GM19043 (cell line): Measurements from ENCODE around the gene CA9.

Experiments used
- ATAC-seq: cut with Tn5 transposase; IDR thresholded peaks from one replicate; pipeline ENCODE4 v1.9.1; 2021; ENCODE audit warnings: low read depth; ENCODE audit not compliant: unreplicated experiment

The CA9 gene

GRCh38 chr9:35650341-35651158 is 23.2 kb upstream of the CA9 start, which contains the start of gene SIT1:
Gene SIT1 (minus strand): TSS chr9:35650931. CDS start chr9:35650853, 78 bp downstream.
- no peak for ATAC-seq

DNA sequence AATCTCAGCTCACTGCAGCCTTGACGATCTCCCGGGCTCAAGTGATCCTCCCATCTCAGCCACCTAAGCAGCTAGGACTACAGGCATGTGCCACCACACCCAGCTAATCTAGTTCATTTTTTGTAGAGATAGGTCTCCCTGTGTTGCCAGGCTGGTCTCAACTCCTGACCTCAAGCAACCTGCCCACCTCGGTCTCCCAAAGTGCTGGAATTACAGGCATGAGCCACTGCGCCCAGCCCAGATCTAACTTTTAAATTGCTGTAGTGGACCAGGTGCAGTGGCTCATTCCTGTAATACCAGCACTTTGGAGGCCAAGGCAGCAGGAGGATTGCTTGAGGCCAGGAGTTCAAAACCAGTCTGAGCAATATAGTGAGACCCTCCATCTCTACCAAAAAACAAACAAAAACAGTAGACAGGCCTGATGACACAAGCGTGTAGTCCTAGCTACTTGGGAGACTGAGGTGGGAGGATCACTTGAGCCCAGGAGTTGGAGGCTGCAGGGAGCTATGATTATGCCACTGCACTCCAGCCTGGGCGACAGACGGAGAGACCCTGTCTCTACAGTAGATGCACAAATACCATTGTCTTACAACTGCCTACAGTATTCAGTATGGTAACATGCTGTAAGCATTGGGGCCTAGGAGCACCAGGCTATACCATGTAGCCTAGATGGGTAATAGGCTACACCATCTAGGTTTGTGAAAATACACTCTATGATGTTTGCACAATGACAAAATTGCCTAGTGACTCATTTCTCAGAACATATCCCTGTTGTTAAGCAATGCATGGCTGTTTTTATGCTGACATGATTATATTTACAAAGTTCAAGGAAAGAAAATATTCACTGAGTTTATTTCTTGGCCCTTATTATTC is 21.5 kb upstream of the CA9 start:
- no peak for ATAC-seq

DNA sequence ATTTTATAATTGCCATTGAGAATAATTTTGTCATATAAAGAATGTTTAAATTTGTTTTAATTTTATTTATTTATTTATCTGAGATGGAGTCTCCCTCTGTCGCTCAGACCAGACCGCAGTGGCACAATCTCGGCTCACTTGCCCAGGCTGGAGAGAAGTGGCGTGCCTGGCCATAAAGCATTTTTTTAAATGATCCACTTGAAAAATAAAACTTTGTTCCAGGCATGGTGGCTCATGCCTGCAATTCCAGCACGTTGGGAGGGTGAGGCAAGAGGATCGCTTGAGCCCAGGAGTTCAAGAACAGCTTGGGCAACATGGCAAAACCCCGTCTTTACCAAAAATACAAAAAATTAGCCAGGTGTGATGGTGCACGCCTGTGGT is 20.9 kb upstream of the CA9 start:
- ATAC-seq = no peak

GRCh38 chr9:35653611-35654010 is 20.1 kb upstream of the CA9 start:
- no peak for ATAC-seq

- no peak for ATAC-seq
Measured at GRCh38 chr9:35656348-35656747, 17.4 kb upstream of the CA9 start.

- no peak for ATAC-seq
Measured at GRCh38 chr9:35656831-35657545, 16.7 kb upstream of the CA9 start.

GRCh38 chr9:35657546-35658136 is 16.1 kb upstream of the CA9 start, which contains the start of gene RMRP:
Gene RMRP (minus strand): TSS chr9:35658019.
- ATAC-seq = peak; percentile 85

DNA sequence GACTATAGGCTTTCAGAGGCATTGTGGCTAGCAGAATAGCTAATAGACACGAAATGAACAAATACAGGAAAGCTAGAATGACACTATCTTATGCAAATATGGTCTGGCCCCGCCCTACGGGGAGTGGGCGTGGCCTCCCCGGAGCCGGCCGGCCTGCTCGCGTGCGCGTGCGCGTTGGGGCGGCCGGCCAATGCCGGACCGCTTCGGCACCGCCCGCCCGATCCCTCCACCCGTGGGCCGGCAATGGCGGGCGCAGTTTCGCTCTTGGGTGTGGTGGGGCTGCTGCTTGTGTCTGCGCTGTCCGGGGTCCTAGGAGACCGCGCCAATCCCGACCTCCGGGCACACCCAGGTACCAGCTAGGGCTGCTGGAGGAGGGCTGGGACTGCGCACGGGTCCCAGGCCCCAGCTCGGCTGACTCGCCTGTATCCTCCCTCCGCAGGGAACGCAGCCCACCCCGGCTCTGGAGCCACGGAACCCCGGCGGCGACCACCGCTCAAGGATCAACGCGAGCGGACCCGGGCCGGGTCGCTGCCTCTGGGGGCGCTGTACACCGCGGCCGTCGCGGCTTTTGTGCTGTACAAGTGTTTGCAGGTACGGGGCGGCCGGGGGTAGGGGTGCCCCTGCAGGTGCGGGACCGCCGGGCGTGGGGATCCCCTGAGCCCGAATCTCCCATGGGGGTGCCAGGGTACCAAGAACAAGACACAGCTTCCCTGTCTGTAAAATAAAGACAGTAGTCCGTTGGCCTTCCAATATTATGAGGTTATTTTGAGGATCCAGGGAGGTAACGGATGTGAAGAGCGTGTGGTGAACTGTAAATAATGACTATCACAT is 15.4 kb upstream of the CA9 start, which contains the start of gene CCDC107:
Gene CCDC107 (plus strand): TSS at position 156 of the 831 bp plus-strand sequence. CDS start 88 bp downstream, at position 244.
- peak; percentile 48 for ATAC-seq

DNA sequence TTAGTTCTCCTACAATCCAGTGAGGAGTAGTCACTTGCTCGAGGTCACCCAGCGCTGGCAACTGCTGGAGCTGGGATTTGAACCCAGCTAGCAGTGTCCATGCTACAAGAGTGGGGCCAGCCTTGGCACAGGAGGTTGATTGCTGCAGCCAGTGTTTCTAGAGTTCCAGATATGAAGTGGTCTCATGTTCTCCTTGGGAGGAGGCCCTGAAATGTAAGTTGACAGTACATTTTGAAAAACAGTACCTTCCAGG is 14.8 kb upstream of the CA9 start:
- no peak for ATAC-seq

- no peak for ATAC-seq
Measured at GRCh38 chr9:35659340-35659739, 14.4 kb upstream of the CA9 start.

DNA sequence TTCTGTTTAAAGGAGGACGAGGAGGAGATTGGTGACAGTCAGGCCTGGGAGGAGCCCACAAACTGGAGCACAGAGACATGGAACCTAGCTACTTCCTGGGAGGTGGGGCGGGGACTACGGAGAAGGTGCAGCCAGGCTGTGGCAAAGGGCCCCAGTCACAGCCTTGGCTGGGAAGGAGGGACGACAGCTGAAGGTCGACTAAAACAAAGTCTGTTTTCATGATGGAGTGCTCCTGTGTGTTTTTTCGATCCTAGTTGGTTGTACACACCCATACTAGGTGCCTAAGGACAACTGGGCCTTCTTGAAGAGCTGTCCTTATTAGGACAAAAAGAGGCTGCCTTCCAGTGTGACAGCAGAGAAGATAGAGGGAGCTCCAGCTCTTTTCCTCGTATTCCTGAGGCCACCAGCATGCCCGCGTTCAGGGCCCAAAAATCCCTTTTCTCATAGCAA is 12.7 kb upstream of the CA9 start:
- no peak for ATAC-seq

DNA sequence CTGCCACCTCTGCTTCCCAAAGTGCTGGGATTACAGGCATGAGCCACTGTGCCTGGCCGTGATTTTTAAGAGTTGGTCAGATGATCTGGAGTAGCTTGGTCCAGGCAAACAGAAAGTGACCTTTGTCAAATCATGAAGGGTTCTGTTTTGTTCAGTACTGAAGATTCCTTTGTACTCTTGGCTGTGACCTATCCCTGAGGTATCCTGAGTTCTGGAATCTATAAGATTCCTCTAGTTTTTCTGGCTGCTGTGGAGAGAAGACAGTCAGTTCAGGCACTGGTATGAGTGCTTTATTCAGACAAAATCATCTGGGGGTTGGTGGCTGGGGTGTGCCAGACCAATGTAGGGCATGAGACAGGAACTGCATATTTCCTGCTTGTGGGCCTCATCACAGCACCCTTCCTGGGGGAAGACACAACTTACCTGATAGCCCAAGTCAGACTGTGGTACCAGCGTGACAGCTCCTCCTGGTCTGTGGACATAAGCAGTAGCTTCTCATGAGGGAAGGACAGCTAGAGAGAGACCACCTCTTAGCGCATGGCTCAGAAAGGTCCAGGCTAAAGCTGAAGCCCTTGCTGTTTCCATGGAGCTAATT is 11.9 kb upstream of the CA9 start:
- ATAC-seq = no peak

DNA sequence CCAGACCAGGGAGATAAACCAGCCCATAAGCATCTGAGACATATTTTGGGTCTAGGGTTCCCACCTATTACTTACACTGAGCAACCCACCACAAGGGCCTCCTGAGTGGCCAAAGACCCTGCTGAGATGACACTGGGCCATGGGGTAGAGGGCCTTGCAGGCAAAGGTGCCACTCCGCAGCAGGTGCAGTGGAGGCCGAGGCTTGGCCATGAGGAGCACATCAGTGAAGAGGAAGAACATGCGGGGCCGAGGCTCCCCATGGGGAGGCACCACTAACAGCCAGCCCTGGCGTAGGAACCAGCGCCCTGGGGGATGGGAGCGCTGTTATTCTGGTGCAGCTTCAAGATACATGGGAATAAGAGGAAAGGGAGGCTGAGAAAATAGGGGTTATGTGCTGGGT is 11.3 kb upstream of the CA9 start:
- no peak for ATAC-seq

GRCh38 chr9:35664531-35665470 is 8.9 kb upstream of the CA9 start, which contains the start of gene ARHGEF39:
Gene ARHGEF39 (minus strand): TSS chr9:35665195. CDS start chr9:35665169, 26 bp downstream.
- peak; percentile 84 for ATAC-seq

DNA sequence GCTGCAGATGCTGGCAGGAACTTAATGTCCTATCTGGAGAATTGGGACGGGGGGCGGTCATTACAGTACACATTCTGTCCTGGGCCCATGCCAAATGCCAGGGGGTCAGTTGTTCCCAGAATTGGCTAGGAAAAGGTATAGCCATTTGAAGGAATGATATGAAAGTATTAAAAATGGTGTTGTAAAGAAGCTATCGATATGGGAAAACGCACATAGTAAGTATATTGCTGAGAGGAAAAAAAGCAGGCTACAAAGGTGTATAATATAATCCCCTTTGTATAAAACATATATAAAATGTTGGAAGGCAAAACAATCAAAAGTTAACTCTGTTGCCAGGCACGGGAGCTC is 8.3 kb upstream of the CA9 start:
- no peak for ATAC-seq

DNA sequence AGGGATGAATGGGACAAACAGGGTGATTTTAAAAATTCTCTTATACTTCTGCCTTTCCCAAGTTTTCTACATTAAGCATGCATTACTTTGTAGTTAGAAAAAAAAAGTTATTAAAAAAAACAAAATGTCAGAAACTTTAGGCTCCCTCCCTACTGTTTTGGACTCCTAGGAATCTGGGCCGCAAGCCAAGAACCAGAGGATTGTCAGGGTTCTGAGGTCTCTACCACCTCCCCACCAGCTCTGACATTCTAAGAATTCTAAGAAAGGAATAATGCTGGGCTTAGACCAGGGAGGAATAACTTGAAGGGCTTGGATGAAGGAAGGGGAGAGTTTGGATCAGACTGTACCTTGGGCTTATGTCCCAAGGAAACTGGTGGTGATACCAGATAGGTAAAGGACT is 7.7 kb upstream of the CA9 start:
- no peak for ATAC-seq

DNA sequence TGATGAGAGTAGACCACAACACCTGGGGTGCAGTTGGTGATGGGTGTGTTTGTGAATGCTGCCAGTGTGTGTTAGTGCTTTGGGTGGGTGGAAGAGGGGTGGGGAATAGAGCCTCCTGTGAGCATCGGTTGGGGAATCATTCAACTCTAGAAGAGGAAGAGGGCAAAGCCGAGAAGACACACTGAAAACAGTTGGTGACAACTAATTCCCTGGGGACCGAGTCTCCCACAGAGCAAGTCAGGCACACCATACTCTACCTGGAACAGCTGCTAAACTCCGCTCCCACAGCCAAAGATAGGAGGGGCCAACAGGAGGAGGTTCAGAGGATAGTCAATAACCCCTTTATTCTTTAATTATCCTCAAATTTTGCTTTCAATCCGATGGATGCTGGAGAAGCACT is 7.2 kb upstream of the CA9 start:
- ATAC-seq = no peak

GRCh38 chr9:35667939-35668338 is 5.8 kb upstream of the CA9 start:
- no peak for ATAC-seq
